22Rv1 (cell line): Measurements from ENCODE around the gene APBA1.

Experiments used
- CTCF ChIP-seq: fragments of 450-650 bp; IDR thresholded peaks from 2 replicates; pipeline ENCODE4 v1.5.1; 2017; ENCODE audit warnings: mild to moderate bottlenecking
- ZFX ChIP-seq: fragments of 450-650 bp; IDR thresholded peaks from 2 replicates; pipeline ENCODE4 v1.6.1; 2017; ENCODE audit warnings: antibody characterized with exemption, borderline replicate concordance

GRCh38 chr9:69674716-69675438, 2.7 kb upstream of the APBA1 start:
- no peak for TF ChIP-seq CTCF
- TF ChIP-seq ZFX = no peak
